ENCODE results near the gene SLC29A1. TPM values are rescaled to one million over a fixed set of nuclear protein-coding genes. Genes with fewer than 3 reads are reported as not detected.

SLC29A1 gene
- total RNA-seq, 1 experiment from 2014 or later = 20.4 TPM

DNA sequence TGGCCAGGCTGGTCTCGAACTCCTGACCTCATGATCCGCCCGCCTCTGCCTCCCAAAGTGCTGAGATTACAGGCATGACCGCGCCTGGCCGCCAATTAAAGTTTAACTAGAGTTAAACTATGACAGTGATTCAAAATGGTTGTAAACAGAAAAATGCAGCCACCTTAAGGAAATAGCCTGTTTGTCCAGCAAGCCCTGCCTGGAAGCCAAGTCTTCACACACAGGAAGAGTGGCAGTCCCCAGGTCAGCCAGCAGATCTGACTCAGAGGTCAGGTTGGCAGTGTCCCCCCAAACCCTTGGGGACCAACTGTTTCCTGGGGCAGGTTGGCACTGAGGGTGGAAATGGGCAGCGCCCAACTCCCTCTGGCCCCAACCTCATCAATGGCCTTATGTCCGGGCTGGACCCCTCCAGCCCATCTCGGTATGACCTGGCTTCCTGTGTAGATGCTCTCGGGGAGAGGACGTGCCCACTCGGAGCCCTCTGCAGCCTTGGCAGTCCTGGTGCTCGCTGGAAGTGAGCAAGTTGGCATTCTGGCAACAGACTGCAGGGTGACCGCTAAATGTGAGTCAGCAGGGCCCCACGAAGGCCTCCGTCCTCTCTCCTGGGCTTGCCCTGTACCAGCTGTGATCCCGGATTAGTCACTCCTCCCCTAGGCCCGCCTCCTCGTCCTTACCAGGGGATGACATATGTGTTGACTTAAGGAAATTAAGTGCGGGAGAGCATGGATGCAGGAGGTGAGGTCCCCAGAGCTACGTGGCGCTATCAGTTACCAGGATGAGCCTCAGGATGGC is 13.8 kb downstream of the SLC29A1 start:
- DNase-seq (ENCODE audit: low read depth) = peak; percentile 99

GRCh38 chr6:44237813-44238433 is 14.5 kb downstream of the SLC29A1 start:
- peak; percentile 88 for DNase-seq (ENCODE audit: low read depth)

DNA sequence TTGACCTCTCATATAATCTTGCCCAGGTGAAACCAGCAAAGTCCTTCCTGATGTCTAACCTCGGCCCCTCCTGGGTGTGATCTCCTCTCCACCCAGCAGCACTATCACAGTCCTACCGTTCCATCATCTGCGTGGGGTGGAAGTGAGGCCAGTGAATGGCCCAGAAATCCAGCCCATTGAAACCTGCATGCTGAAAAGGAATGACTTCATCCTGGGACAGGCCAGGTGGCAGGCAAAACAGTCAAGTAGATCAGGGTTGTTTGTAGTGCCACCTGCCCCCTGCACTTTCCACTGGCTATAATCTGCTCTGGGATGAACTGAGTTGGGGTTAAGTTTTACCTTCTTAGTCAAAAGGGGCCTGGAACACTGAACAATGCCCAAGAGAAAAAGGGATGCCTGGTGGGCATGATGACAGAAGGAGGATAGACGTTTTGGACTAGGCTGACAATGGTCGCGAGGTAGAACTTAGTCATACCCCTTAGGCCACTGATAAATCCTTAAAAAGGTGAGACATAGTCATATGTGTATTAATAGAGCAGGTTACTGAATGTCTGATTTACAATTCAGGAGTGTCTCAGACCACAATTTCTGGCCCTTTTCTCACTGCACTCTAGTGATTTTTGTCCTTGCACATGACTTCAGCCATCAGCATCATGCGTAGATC is 15.4 kb downstream of the SLC29A1 start:
- DNase-seq (ENCODE audit: low read depth) = no peak

GRCh38 chr6:44243345-44243744 is 19.9 kb downstream of the SLC29A1 start:
- DNase-seq (ENCODE audit: low read depth) = no peak

- no peak for DNase-seq (ENCODE audit: low read depth)
Observed at GRCh38 chr6:44245391-44245911, 22.1 kb downstream of the SLC29A1 start.

DNA sequence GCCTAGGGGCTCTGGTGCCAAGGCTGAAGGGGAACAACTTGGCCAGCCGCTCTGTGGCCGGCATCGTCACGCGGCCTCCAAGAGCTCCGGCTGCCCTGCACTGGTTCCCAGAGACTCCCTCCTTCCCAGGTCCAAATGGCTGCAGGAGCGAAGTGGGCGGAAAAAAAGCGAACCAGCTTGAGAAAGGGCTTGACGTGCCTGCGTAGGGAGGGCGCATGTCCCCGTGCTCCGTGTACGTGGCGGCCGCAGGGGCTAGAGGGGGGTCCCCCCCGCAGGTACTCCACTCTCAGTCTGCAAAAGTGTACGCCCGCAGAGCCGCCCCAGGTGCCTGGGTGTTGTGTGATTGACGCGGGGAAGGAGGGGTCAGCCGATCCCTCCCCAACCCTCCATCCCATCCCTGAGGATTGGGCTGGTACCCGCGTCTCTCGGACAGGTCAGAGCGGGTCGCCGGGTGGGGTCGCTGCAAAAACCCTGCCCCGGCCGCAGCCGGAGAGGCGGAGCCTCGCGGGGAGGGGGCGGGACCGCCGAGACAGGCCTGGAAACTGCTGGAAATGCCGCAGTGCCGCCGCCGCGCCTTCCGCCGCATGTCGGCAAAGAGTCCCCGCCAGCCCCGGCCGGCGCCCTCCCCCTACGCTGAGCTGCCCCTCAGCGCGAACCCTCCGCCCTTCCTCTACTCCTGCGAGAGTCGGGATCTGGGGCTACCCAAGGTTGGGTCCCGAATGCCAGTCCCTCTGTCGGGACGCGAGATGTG is 22.7 kb downstream of the SLC29A1 start:
- peak; percentile 90 for DNase-seq (ENCODE audit: low read depth)

- peak; percentile 98 for DNase-seq (ENCODE audit: low read depth)
Observed at GRCh38 chr6:44246663-44247337, 23.4 kb downstream of the SLC29A1 start, which contains the start of gene HSP90AB1. TSS of gene HSP90AB1 (plus strand) at chr6:44247101. CDS start at chr6:44248630, 1,529 bp downstream.

DNA sequence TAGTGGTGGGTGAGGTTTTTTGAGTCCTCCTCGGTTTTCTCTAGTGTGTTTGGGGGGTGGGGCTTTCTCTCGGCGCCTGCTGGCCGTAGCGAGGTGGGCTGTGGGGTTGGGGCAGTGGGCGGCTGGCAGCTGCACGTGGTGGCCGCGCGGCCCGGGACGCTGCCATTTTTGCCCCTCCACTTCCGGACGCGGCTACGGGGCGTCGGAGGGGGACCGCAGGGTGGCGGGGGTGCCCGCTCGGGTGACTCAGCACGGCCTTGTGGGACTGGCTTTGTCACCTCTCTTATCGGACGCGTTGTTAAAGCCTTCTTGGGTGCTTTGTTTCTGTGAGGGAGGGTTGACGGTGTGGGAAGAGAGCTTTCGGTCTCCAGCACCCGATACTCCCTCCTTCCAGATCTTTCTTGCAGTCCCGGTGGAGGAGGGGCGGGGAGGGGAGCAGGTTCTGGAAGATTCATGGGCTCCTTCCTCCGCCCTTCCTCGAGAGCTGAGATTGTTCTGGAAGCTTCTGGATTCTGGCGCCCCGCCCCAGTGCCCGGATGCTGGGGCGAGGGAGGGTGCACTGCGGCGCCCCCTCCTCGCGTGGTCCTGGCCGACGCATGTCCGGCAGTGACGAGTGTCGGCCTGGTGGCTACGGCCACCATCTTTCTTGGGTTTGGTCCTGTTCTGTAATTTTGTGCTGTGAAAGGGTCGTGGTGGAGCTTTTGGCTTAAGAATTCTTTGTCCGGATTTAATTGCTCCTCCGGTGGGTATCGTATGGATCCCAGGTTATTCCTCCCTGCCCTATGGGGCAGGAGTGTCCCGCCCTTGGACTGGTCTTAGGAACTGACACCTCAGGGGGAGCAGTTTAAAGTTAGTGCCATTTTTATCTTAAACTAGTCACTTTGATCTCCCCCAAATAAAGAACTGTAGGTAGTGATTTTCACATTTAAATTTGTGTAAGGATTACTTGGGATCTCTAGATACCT is 24.2 kb downstream of the SLC29A1 start:
- peak; percentile 80 for DNase-seq (ENCODE audit: low read depth)

GRCh38 chr6:44248579-44248978 is 25.2 kb downstream of the SLC29A1 start:
- no peak for DNase-seq (ENCODE audit: low read depth)

- DNase-seq (ENCODE audit: low read depth) = no peak
Observed at GRCh38 chr6:44249082-44249748, 25.8 kb downstream of the SLC29A1 start.

DNA sequence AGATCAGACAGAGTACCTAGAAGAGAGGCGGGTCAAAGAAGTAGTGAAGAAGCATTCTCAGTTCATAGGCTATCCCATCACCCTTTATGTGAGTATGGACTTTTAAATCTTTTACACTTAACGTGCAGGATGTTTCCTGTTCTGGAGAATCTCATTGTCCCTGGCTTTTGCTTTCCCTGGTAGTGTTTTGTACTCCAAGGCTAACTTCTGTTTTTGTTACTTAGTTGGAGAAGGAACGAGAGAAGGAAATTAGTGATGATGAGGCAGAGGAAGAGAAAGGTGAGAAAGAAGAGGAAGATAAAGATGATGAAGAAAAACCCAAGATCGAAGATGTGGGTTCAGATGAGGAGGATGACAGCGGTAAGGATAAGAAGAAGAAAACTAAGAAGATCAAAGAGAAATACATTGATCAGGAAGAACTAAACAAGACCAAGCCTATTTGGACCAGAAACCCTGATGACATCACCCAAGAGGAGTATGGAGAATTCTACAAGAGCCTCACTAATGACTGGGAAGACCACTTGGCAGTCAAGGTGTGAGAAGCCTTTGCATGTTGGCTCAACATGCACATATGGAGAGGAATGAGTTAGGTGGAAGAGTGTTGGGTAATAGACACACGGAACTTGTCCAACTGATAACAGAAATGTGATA is 26.8 kb downstream of the SLC29A1 start:
- DNase-seq (ENCODE audit: low read depth) = no peak

DNA sequence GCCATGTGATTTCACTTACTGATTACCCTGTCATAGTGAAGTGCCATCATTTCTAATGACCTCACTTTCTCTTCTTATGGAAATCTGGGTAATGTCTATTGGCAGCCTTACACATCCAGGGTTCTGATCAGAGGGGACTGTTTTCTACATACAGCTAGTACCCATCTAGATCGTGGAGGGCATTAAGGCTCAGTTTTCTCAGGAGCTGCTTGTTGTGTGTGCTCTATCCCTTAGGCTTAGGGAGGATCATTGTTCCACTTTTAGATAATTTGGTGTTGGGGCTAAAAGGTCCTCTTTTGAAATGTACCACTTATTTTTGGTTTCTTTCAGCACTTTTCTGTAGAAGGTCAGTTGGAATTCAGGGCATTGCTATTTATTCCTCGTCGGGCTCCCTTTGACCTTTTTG is 27.3 kb downstream of the SLC29A1 start:
- no peak for DNase-seq (ENCODE audit: low read depth)

GRCh38 chr6:44251576-44252524 is 28.5 kb downstream of the SLC29A1 start:
- no peak for DNase-seq (ENCODE audit: low read depth)

DNA sequence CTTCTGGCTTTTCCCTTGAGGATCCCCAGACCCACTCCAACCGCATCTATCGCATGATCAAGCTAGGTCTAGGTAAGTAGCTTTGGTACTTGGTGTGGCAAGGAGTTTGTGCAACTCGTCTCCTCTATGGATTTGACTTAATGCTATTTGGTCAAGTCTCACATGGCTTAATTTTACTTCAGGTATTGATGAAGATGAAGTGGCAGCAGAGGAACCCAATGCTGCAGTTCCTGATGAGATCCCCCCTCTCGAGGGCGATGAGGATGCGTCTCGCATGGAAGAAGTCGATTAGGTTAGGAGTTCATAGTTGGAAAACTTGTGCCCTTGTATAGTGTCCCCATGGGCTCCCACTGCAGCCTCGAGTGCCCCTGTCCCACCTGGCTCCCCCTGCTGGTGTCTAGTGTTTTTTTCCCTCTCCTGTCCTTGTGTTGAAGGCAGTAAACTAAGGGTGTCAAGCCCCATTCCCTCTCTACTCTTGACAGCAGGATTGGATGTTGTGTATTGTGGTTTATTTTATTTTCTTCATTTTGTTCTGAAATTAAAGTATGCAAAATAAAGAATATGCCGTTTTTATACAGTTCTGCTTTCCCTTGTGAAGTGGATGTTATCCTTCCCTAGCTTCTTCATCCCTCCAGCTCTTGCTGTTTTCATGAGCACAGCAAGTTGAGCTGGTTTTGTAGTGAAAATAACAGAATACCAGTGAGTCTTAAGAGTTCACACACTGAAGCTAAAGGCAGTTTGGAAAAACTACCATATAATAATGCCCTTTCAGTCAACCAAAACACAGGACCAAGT is 30.1 kb downstream of the SLC29A1 start:
- peak; percentile 58 for DNase-seq (ENCODE audit: low read depth)

- DNase-seq (ENCODE audit: low read depth) = peak; percentile 57
Observed at GRCh38 chr6:44254191-44255104, 31.1 kb downstream of the SLC29A1 start.

All from Daoy (cell line).